GM06990 (cell line): ENCODE results near the gene ADRA2A.

Experiments
- DNase-seq: peaks from one replicate; pipeline ENCODE4 v3.0.0-alpha.2; 2011; ENCODE audit not compliant: insufficient read length; ENCODE audit errors: extremely low read depth
- H3K27me3 ChIP-seq: replicated peaks from 2 replicates; pipeline ENCODE4 v1.6.0; 2011; ENCODE audit warnings: low read length; ENCODE audit not compliant: control insufficient read depth, insufficient read depth
- H3K36me3 ChIP-seq: 2 replicates; pipeline ENCODE4 v1.5.1; 2011; ENCODE audit warnings: low read length; ENCODE audit not compliant: control insufficient read depth, insufficient read depth
- H3K4me3 ChIP-seq: replicated peaks from 2 replicates; pipeline ENCODE4 v1.5.1; 2011; ENCODE audit warnings: low read depth, mild to moderate bottlenecking, control low read depth, low read length
- CTCF ChIP-seq: IDR thresholded peaks from 2 replicates; pipeline ENCODE4 v1.5.1; 2011; ENCODE audit warnings: low read length, control low read depth, mild to moderate bottlenecking, inconsistent platforms; ENCODE audit not compliant: insufficient read depth, poor library complexity, severe bottlenecking

ADRA2A gene

GRCh38 chr10:111117528-111118277 is 40.9 kb downstream of the ADRA2A start:
- no peak for TF ChIP-seq CTCF
- Histone ChIP-seq H3K27me3 (no peaks in the 10 kb centered on the region; the same call in 1 of the 2 replicates), H3K4me3 (no peak overlapping the region), H3K36me3 (no peaks in the 10 kb centered on the region)
- DNase-seq = no peak

- Histone ChIP-seq H3K36me3 (no peaks in the 10 kb centered on the region), H3K27me3 (no peaks in the 10 kb centered on the region; the same call in 1 of the 2 replicates), H3K4me3 (no peak overlapping the region)
- no peak for TF ChIP-seq CTCF
- DNase-seq = no peak
Measured at GRCh38 chr10:111118758-111119157, 41.9 kb downstream of the ADRA2A start.

GRCh38 chr10:111119637-111120036 is 42.8 kb downstream of the ADRA2A start:
- H3K4me3 ChIP-seq = no peak overlapping the region
- H3K27me3 ChIP-seq = no peaks in the 10 kb centered on the region; the same call in 1 of the 2 replicates
- TF ChIP-seq CTCF = no peak
- no peaks in the 10 kb centered on the region for H3K36me3 ChIP-seq
- DNase-seq = no peak

- H3K36me3 ChIP-seq = no peaks in the 10 kb centered on the region
- DNase-seq = no peak
Measured at GRCh38 chr10:111122127-111122526, 45.3 kb downstream of the ADRA2A start.

GRCh38 chr10:111123883-111124282 is 47.1 kb downstream of the ADRA2A start:
- TF ChIP-seq CTCF = no peak
- Histone ChIP-seq H3K4me3 (no peak overlapping the region), H3K27me3 (no peaks in the 10 kb centered on the region; the same call in 1 of the 2 replicates), H3K36me3 (no peaks in the 10 kb centered on the region)
- no peak for DNase-seq

More at GRCh38 chr10:111122127-111122526, 45.3 kb downstream of the ADRA2A start:
- Histone ChIP-seq H3K4me3 (no peak overlapping the region), H3K27me3 (no peaks in the 10 kb centered on the region; the same call in 1 of the 2 replicates)
- TF ChIP-seq CTCF = no peak
